Suprapubic skin (tissue), 4 donors: ENCODE data around the gene CARHSP1.

Source experiments
- CTCF ChIP-seq, 2 donors: fragments of 200-600 bp in 1 of 2; fragments of 450-650 bp in 1 of 2; sonication (generic) in 1 of 2; IDR thresholded peaks; one replicate each; pipeline ENCODE4 v1.5.1; 2016 to 2019; ENCODE audit warnings: antibody characterized with exemption in 2 of 2, mild to moderate bottlenecking in 1 of 2, moderate library complexity in 1 of 2
- EP300 ChIP-seq: sonication (generic); formaldehyde crosslinking; IDR thresholded peaks from one replicate; pipeline ENCODE4 v1.6.1; 2017; ENCODE audit warnings: antibody characterized with exemption
- POLR2A ChIP-seq, 2 donors: fragments of 450-650 bp; IDR thresholded peaks; one replicate each; pipeline ENCODE4 v1.6.1; 2017; ENCODE audit warnings: antibody characterized with exemption in 2 of 2, mild to moderate bottlenecking in 2 of 2, moderate library complexity in 2 of 2
- POLR2AphosphoS5 ChIP-seq, 3 donors: sonication (generic); formaldehyde crosslinking; IDR thresholded peaks; one replicate each; pipeline ENCODE4 v1.6.1; 2017; ENCODE audit warnings: antibody characterized with exemption in 3 of 3

GRCh38 chr16:8867216-8867931 is 1.4 kb downstream of the CARHSP1 start:
- no peak for TF ChIP-seq CTCF (IDR thresholded peaks at IDR 0.05)
- no peak for TF ChIP-seq POLR2A (IDR thresholded peaks at IDR 0.05)
- TF ChIP-seq POLR2AphosphoS5 (IDR thresholded peaks at IDR 0.05): no peak
- TF ChIP-seq EP300: no peak
